Effector CD4-positive, alpha-beta T cell (primary cell): ENCODE results near the gene CPZ.
"Not testable (repeated sequence)": the region's sequence is repeated elsewhere in the genome, so short reads cannot be mapped to it uniquely, and the experiment has no call there.

Experiments
- DNase-seq: peaks from one replicate; pipeline ENCODE4 v3.0.0-alpha.2; 2020

The CPZ gene

DNA sequence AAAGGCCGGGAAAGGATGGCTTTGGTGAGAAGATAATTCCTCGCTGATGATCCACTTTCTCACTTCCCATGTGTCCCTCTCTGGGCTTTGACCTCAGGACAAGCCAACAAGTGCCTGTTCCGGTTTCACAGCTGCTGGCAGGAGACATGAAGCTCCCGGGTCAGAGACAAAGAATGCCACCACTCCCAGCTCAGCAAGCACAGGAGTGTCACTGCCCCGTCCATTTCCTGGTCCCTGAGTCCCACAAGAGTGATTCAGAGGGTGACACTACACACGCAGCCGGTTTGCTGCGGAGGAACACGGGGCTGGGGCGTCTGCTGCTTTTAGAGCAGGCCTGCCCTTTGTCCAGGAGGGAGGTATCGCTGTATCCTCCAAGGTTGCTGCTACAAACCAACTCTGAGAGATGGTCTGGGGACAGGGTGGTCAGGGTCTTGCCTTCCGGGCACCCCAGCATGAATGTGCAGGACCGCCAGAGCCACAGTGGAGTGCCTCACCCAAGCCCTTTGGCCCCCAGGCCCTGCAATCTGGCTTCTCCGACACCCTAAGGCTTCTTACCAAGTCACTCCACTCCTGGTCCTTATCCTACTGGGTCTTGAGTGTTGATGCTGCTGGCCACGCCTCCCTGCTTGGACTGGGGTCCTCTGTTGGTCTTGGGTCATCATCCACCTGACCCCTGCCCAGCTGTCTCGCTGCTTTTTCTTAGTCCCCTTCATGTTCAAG lies 49.5 kb downstream of the CPZ start:
- no peak for DNase-seq

DNA sequence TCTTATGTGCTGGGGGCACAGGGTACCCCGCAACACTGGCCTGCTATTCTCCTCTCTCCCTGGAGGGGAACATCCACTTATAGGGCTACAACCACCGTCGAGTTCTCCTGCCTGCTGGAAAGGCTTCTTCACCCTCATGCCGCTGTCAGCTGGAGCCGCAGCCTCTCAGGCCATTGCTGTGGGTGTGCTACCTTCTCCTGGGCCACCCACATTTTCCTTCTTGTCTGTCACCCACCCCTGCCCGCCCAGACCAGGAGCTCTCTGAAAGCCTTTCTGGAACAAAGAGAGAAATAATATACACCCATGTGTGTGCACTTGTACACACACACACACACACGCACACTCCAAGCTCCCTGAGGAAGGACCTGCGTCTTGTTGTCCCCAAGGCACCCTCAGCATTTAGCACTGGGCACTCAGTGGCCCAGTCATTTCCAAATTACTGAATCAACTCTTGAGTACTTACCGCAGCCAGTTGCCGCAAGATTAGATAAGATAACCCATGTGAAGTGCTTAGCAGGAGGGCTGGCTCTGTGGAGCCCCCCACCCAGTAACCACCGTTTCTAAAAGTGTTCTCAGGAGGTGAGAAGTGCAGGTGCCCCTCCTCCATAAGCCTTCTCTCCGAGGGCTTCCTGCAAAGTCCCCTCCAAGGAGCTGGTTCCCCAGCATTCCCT lies 50.2 kb downstream of the CPZ start:
- DNase-seq, result no peak

- DNase-seq, result no peak
Observed at GRCh38 chr4:8643441-8643840, 50.9 kb downstream of the CPZ start.

GRCh38 chr4:8643986-8644385 lies 51.4 kb downstream of the CPZ start:
- no peak for DNase-seq

DNA sequence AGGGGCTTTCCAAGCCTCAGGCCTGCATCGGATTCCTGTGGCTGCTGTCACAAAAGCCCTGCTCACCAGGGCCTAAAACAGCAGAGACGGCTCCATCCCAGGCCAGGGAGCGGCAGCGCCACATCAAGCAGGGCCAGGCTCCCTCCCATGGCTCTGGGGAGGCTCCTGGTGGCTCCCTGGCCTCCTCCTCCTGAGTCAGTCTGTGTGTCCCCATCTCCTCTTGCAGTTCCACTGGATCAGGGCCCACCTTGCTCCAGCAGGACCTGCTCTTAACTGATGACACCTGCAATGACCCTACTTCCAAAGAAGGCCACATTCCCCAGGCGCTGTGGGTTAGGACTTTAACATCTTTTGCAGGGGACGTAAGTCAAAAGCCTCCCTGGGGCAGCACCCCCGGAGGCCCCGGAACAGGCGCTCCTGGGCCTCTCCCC lies 51.9 kb downstream of the CPZ start:
- DNase-seq, result no peak

GRCh38 chr4:8644966-8645752 lies 52.6 kb downstream of the CPZ start:
- DNase-seq, result no peak

GRCh38 chr4:8645753-8646124 lies 53.2 kb downstream of the CPZ start:
- DNase-seq, result no peak

DNA sequence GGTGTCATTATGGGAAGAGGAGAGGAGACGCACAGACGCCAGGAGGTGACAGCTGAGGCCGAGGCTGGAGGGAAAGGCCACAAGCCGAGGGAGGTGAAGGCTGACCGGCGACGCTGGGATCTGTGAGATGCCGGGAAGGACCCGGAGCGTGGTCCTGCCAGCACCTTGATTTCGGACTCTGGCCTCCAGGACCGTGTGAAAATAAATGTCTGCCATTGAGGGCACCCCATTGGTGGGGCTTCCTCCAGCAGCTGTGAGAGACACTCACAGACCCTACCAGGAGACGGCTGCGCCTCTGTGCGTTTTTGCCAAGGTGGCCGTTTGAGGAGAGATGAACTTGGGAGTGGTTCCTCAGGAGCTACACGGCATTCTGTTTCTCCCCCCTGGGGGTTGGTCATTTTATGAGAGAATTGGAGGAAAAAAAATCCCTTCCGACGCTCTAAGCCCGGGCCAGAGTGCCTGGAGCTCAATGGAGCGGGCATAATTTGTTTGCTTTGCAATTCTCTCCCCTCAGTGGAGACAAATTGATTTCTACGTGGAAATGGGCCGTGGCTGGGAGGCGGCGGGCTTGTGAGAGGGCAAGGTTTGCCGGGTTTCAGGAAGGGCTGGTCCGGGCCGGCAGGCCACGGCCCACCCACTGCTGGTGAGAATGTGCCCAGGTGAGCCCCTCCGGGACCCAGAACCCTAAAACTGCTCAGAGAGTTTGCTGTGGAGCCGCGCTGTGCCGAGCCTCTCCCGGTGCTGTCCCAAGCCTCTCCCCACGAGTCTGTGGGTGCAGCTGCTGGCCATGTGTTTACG lies 53.9 kb downstream of the CPZ start:
- DNase-seq, result no peak

- DNase-seq, result no peak
Observed at GRCh38 chr4:8647094-8647570, 54.6 kb downstream of the CPZ start.

DNA sequence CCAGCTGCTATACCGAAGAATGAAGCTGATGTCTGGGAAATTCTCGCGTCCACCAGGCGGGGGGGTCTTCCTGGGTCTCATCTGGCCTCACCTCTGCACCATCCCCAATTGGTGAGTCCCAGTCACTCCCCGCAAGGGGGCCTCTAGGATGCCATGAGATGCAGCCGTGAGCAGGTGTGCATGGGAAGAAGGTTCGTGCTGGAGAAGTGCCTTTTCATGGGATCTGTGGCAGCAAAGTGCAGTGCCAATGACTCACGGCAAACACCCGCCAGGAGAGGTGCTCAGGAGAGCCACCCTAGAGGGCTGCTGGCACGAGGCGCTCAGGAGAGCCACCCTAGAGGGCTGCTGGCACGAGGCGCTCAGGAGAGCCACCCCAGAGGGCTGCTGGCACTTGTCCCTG lies 55.1 kb downstream of the CPZ start:
- no peak for DNase-seq

DNA sequence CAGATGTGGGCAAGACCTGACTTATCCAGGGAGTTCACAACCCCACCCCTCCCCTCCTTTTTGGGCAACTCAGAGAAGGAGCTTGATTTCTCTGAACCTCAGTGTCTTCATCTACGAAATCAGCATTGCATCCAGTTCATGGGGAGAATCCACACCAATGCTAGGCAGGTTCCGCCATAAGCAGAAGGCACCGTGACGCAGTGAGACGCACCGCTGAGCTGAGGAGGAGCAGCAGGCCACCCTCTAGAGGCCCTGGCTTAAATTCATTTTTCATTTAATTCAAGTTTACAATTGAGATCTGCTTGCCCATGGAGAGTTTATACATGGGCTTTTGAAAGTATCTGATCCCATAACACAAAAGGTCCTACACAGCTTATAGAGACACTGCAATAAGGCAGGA lies 55.7 kb downstream of the CPZ start:
- no peak for DNase-seq

DNA sequence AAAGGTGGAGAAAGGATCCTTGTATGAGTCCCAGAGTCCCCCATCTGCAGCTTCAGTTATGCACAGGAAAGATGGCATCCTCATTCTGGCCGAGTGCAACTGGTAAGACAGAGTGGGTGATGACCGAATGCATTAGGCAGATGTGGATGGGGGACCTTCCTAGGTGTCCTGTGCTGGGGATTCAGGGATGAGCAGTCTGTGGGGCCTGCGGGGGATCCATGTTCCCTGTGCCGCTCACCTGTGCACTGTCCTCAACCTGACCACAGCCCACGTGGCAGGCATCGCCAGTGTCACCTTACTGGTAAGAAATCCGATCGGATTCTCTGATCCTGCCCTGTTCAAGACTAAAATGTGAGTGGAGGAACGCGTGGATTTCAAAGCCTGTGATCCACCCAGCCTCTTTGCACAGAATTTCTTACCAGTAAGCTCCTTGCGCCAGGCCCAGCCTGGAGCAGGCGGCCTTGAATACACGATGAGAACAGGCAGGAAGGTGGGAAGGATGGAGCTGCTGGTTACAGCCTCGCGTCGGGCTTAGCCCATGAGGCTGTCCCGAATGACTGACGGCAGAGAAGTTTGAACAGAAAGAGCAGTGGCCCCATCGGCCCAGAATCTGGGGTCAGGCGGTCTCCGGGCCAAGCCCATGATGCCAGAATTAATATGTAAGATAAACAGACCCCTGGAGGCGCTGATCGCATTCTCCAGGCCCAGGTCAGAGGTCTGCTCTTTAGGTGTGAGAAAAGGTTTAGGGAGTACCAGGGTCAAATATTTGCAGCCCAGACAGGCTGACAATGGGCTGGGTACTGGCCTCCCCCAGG lies 56.5 kb downstream of the CPZ start:
- DNase-seq, result no peak

- DNase-seq, result no peak
Observed at GRCh38 chr4:8649631-8650361, 57.2 kb downstream of the CPZ start.

GRCh38 chr4:8651661-8652180 lies 59.2 kb downstream of the CPZ start:
- DNase-seq, result no peak

DNA sequence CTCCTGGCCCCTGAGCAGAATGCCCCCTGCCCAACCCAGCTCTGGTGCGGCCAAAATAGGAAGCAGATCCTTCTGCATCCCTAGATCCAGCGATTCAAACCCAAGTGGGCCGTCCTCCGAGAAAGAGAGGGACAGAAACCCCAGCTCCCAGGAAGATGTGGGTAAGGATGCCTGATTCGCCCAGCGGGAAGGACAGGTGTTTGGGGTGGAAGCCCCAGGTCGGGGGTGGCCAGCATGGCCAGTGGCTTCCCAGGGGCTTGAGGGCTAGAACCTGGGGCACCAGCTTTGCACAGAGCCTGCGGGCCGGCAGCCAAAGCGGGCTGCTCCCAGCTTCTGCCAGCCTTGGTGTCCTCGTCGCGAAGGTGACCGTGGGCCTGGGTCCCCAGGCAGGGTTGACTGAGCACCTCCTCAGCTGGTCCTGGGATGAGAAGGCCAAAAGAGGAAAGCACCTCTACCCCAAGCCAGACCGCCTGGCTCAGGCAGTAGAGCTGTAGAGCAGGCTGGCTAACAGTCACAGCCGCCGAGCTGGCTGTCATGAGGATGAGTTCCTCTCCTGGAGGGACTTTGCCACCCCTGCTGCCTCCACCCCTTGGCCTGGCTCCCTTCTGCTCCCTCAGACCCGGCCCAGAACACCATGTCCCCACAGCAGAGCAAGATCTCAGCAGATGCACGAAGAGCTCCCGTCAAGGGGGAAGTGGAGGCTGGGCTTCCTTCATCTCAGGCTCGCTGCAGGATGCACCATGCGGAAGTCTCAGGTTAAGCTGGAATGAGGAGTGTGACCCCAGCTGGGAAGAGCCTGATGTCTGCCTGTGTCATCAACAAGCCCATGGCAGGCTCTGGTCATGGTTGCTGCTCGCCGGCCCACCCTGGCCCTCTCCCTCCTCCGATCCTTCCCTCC lies 59.9 kb downstream of the CPZ start:
- no peak for DNase-seq

GRCh38 chr4:8653326-8654000 lies 60.9 kb downstream of the CPZ start:
- DNase-seq, result no peak

- DNase-seq, result not testable (repeated sequence)
Observed at GRCh38 chr4:8654139-8654538, 61.6 kb downstream of the CPZ start.

GRCh38 chr4:8655411-8656184 lies 63.0 kb downstream of the CPZ start:
- no peak for DNase-seq

DNA sequence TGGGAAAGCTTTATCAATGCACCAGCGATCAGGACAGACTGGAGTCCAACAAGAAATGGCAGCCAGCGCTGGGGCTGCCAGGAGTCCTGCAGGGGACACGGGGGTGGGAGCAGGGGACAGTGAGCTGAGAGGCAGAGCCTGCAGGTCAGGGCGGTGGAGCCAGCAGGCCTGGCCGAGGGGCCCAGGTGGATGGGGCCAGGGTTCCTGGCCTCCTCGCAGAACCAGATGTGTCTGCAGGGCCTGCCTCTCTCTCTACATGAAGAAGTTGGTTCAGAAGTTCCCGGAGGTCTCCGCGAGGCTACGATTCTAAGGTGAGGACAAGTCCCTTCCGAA lies 63.6 kb downstream of the CPZ start:
- DNase-seq, result no peak
